HG02870 (cell line): Measurements from ENCODE around the gene PPME1.

Experiments used
- ATAC-seq: cut with Tn5 transposase; IDR thresholded peaks from one replicate; pipeline ENCODE4 v1.9.1; 2021; ENCODE audit warnings: mild to moderate bottlenecking, moderate library complexity; ENCODE audit not compliant: unreplicated experiment

Gene PPME1

DNA sequence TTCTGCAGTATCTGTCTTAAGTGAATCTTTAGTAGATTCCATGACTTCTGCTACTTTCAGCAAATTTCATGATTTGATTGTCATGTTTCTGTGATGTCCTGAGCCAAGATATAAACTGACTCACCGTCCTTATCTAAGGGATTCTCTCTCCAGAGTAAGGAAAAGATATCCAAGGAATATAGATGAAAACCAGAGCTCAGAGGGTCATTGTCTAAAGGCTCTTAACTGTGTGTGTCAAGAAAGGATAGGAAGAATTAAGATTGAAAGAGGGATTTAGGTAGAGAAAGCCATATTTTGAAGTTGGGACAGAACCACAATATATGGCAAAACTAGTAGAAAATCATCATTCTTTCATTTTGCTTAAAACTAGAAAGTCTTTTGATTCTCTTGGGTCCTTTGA, 50.7 kb downstream of the PPME1 start:
- ATAC-seq: no peak

DNA sequence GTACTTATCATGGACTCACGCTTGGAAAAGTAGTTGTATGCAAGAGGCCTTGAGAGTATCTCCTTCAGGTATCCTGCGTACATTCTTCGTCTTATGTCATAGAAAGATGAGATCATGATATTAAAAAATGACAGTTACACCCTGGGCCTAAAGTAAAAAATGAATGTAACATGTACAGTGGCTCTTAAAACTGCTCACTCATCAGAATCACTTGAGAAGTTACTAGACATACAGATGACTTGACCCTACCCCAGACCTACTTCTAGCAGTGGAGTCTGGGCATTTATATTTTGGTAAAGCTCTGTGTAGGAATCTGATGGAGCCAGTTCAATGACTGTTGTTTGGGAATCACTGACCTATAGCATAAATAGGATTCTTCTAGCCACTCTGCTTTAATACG, 54.5 kb downstream of the PPME1 start:
- ATAC-seq: no peak

DNA sequence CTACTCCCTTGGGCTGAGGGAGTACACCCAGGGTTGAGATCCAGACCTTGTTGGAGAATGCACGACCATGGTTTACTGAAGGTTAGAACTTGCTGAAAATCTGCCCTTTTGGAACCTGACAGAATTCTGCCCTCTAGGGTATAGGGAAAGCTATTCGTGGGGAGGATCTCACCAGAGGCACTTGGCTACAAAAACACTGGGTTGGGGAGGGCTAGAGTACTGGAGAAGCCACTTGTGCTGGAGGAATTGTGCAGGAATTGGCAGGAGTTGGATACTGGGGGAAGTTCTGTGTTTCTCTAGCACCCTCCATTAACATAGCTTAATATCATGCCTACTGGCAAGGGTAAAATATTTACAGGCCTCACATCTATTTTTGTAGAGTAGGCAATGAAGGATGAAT, 55.8 kb downstream of the PPME1 start:
- ATAC-seq: no peak

DNA sequence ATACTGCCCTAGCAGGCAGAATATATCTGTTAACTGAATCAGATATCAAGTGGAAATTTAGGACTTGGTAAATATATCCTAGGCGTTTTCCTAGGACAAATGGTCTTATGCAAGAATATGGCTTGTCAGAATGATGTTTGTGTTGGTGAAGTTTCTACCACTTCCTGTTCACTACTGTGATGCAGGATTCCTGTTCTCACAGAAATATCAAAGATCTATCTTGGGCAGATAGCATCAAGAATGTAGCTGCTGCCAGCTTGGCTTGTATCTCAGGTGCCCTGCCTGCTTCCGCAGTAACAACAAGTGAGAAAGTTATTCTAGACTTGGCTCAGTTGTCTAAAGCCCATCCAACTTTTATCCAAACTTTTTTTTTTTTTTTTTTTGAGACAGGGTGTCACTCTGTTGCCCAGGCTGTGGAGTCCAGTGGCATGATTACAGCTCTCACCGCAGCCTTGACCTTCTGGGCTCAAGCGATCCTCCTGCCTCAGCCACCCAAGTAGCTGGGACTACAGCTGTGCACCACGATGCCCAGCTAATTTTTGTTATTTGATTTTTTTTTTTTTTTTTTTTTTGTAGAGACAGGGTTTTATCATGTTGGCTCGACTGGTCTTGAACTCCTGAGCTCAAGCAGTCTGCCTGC, 61.3 kb downstream of the PPME1 start:
- ATAC-seq: no peak

DNA sequence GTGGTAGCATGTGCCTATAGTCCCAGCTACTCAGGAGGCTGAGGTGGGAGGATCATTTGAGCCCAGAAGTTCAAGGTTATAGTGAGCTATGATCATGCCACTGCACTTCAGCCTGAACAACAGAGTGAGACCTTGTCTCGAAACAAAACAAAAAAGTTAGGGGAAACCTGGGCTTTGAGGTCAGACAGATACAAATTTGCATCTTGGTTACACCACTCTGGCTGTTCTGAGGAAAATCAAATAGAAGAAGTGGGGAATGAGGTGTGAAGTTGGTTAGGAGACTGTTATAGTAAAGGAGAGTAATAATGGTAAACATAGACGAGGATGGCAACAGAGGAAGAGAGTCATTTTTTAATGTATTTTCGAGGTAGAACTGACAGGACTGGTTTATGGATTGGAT, 62.6 kb downstream of the PPME1 start:
- ATAC-seq: no peak

DNA sequence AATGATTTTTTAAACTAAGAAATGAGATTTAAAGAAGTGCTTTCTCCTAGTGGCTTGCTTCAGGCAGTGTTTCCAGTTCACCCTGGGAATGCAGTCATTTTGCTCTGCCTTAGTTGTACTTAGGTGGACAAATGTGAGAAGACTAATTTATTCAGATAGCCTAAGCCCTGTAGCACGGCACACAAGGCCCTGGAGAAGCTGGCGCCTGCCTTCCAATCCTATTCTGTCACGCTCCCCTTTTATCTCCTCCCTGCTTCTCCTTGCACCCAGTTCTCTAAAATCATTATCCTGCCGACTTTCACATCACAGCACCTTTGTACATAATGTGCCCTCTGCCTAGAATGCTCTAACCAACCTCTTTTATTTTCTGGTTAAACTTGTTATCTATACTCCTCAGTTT, 64.0 kb downstream of the PPME1 start:
- no peak for ATAC-seq

DNA sequence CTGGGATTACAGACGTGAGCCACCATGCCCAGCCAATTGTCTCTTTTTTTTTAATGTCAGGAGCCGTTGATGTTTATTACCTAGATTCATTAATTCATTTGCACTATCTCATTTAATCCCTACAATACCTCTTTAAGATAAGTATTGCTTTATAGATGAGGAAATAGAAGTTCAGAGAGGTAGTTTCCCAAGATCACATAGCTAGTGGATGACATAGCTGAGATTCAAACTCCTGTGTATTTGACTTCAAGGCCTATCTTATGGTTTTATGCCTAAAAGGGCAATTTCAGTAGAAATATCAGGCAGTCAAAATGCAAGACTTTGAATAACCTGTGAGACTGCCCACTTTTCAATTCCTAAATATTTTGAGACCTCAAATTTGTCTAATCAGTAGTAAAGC, 66.5 kb downstream of the PPME1 start:
- ATAC-seq: no peak

DNA sequence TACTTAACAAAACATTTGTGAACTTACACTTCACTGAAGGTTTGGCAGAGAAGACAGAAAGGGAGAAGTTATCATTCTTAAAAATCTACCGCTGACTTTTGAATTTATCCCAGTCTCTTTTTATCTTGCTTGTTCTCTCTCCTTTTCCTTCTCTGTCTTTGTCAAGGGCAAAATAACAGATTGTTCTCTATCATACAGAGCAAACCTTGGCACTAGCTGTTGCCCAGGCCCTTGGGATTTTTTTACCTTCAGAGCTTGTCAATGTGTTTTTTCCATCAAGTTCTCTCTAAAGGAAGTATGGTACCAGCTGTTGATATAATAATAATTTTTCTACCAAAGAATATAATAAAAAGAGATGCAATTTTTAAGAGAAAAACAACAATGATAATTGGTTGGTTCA, 67.2 kb downstream of the PPME1 start:
- ATAC-seq: no peak

DNA sequence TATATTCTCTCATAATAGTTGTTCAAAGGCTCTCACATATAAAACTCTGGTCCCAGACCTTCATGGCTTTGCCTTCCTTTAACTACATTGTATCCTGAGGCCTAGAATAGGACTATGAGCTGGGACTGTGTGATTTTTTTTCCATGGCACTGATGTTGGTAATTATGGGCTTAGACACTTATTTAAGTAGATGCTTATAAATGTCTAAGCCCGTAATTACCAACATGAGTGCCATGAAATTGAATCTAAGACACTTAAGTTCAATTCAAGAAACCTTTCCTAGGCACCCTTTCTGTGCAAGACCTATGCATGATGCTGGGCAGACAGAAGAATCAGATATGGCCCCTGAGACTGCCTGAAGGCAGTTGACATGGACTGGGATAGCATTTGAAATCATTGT, 77.4 kb downstream of the PPME1 start:
- no peak for ATAC-seq

DNA sequence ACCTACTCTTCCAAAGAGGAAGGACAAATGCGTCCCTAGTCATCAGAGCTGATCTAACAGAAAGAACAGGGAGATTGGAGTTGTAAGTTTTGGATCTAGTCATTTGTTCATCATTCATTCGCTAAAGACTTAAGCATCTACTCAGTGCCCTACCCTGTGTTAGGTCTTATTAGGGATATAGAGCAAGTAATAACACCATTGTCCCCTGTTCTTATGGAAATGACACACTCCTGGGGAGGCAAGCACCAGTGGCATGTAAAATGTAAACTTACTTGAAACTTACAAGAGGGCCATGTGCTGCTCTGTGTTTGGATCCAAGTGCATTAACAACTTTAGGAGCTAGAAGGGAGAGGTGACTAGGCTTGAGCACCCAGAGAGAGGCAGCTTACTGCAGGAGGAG, 78.4 kb downstream of the PPME1 start:
- no peak for ATAC-seq

DNA sequence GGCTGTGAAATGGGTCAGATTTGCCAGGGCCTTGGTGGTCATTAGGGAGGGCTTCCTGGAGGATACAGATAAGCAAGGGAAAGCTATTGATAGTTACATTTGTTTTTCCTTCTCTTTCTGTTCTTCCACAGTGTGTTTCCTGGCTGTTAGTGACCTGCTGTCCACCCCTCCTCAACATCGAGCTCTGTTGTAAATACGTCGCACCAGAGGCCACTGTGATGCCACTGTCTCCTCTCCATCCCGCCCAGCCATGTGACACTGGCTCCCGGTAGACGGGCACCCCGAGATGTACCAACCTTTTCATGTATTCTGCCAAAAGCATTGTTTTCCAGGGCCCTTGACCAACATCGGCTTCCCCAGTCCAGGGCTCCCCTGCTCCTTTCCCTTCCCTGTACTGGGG, 82.3 kb downstream of the PPME1 start:
- ATAC-seq: no peak

DNA sequence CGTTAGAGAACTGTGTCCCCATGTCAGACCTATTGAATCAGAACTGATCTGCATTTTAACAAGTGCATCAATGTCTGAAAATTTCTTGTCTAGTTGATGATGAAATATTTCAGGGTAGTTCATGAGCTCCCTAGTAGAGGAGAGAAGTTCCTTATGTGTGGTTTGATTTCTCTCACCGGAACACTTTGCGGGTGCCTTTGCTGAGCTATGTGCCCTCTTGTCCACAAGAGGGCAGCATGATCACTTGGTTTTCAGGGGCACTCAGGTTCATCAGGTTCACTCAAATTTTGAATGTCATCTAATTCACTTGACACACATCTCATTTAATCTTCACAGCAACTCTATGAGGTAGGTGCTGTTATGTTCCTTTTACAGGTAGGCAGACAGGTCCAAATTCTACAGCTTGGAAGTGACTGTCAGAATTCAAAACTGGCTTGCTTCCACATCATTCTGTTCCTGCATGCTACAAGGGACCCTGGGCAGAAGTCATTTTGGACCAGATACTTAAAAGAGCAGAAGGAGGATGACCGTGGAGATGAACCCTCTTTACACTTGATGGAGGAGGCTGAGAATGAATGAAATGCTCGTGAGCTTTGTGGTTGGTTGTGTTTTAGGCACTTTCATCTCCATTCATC, 84.8 kb downstream of the PPME1 start:
- ATAC-seq: no peak

DNA sequence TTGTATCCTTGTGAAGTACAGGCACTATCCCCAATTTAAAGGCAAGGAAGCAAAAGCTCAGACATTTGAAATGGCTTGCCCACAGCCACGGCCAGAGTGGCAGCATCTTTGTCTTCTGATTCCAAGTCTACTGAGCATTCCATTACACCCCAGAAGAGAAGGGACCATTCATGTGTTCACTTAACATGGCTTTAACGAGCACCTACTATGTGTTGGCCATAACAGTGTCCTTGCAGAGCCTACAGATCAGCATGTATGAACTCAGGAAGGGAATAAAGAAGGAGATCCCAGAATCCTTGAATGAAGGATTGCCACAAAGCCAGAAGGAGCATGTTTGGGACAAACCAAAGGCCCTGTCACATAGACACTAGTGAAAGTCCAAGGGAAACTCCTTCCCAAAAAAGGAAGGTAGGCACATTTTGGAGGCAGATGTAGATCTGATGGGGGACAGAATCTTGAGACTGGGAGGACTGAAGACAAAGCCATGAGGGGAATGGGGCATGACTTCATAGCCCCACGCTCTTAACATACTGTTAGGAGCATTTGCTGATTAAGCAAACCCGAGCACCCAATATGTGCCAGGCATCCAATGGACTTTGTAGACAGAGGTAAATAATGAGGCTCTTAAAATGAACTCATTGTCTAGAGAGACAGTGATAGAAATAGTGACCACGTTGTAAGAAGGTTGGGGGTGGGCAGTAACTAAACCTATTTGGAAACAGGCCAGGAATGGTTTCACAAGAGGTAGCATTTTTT, 85.5 kb downstream of the PPME1 start:
- ATAC-seq: no peak

DNA sequence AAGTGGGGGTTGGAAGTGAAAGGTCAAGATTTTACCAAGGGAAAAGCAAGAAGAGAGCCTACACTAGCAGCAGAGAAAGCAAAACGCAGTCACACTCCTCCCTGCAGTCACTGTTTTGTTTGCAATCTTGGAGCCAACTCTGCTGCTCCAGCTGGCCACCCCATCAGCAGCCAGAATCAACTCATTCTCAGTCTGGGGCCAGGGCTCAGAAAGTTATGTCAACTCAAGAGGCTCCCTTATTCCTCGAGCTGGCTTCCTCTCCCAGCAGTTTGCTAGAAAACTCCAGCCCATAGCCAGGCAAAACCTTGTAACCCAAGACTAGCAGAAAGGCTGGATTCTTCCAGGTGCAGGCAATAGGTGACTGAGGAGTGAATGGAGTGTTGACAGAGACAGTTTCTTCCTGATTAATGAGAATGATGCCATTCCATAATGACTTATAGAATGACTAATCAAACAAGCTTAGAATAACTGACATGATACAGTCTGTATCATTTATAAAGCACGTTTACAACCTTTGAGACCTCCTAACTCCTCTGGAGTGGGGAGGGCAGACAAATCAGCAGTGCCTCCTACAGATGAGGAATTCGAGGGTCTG, 87.0 kb downstream of the PPME1 start:
- ATAC-seq: no peak

DNA sequence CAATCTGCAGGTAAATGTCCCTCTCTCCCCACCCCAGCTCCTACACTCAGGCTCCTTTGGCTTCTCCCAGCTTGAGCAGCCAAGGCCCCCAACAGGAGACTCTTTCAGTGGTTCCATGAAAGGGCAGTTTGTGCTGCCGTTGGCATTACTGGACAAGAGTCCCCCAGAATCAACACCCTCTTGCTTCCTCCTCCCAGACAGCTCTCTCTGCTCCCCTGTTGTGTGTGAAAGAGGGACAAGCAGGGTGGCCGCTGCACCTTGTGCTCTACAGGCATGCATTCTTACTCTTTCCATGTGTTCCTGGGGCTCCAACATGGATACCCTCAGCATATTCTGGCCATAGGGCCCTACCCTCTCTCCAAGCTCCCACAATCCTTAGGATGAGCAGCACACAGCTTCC, 91.6 kb downstream of the PPME1 start:
- ATAC-seq: no peak

DNA sequence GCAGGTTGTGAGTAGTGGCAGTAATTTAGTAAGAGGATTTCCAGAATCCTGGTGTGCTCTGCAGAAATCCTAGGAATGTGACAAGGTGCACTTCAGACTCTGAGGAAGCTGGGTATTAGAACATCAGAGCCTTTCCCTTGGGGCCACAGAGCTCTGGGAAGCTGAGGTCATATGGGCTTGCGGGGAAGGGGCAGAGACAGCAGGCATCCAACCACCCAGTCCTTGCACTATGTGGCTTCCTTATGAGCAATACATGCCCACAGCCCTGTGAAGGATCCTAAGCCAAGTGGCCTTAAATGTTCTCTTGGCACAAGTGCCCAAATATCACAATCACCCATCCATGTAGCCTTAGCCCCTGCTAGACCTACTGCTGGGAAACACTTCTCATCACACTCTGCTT, 94.2 kb downstream of the PPME1 start:
- ATAC-seq: no peak

DNA sequence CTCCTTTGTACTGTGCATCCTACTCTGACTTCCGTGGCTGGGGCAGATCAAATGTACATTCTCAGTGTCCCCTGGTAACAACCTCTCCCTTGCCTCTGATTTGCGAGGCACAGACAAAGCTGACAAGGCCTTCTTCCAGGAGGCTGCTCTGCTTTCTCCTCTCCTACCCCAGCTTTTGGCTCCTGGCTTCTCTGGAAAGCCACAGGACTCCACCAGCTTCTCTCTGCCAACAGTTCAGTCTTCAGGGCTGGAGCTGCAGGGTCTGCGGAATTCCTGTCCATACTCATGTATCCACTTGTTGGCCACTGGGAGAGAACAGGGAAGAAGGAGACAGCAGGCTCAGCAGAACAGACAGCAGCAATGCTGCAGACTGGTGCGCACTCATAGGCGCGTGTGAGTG, 95.9 kb downstream of the PPME1 start:
- no peak for ATAC-seq

DNA sequence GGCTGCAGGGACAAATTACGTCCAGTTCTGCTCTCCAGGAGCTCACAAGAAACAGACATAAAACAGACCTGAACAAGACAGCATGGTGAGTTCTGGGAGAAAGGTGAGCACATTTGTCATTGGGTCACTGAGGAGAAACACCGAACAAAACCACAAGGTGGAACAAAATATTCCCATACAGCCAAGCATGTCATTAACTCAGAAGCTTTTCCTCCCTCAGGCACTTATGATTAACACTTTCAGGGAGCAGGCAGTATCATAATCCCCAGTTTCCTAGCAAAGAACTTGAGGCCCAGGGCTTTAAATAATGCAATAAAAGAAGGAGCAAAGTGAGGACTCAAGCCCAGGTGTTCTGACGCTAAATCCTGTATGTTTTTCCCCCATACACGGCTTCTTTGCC, 97.4 kb downstream of the PPME1 start:
- no peak for ATAC-seq

DNA sequence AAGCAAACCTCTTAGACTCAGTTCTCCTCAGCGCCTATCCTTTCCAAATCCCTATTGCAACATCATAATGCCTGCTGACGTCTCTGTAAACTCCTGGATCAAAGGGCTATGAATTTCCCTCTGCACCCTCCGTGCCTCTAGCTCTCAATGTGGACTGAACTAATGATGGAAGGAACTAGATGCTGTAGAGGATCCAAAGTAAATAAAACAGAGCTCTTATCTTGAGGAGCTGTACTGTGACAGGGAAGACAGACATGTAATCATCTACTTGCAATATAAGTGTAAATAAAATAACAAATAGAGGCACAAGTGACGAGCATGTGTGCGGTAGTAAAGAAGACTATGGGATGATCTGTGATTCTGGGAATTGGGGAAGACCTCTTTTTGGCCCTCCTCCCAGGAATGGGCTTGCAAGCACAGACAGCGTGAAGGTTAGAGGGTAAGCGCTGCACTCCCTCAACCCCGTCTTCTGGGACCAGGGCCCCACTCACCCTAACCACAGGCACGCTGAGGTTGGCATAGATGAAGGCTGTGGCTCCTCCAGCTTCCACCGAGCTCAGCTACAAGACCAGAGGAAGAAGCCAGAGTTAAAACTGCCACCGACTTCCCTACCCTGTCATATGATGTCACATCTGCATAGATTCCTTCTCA, 98.2 kb downstream of the PPME1 start:
- no peak for ATAC-seq

DNA sequence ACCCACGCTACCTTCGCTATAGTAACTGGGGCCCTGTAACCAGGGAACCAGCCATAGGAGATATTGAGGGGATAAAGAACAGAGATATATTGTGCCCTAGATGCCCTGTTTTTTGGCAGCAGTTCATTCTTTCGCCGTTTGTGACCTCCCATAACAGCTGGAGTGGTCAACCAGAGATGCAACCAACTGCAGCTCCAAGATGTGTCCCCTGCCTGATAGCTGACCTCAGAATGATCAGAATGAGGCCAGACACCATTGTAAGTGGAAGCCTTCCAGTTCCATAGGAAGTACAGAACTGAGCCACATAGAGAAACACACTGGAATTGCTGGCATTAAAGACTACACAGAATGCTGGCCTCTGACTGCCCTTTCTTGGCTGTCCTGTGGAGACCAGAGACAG, 101.2 kb downstream of the PPME1 start:
- ATAC-seq: no peak

DNA sequence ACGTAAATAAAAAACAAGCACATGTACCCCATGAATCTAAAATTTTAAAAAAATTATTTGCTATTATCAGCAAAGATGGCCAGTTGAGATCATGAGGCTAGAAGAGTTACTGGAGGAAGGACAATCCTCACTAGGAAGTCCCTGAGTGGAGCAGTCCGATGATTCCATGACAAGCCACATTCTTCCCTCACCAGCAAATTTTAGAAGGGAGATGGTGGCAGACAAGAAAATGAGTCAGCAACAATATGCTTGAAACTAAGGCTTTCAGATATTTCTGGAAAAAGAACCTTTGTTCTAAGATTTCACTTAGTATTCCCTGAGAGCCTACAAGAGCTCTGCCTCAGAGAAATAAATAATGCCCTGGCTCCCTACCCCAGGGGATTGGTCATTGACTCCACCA, 105.5 kb downstream of the PPME1 start:
- ATAC-seq: no peak

DNA sequence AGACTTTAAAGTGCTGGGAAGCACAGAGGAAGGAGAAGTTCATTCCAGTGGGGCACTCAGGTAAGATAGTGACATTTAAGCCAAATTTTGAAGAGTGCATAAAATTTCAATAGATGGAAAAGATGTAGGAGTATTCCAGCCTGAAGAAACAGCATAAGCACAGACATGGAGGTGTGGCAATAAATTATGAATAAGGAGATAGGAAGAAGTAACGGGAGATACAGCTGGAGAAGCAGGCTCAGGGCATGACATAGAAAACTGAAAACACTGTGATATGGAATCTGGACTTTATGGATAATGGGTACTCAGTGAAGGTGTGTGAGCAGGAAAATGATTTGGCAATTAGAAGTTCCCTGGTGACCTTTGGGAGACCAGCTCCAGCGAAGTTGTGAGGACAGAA, 107.0 kb downstream of the PPME1 start:
- no peak for ATAC-seq
